ENCODE measurements around the gene RBBP8.
"Not testable (repeated sequence)": the region's sequence is repeated elsewhere in the genome, so short reads cannot be mapped to it uniquely, and the experiment has no call there.

Gene RBBP8

GRCh38 chr18:22939649-22940048 lies 6.5 kb downstream of the RBBP8 start:
- no peak overlapping the region for H3K27ac ChIP-seq
- DNase-seq (ENCODE audit: low spot score), result no peak
- H3K4me3 ChIP-seq, result no peak overlapping the region
- TF ChIP-seq CTCF (IDR thresholded peaks at IDR 0.05), result no peak

- Histone ChIP-seq H3K4me3 (no peak overlapping the region), H3K27ac (no peak overlapping the region)
- no peak for TF ChIP-seq CTCF (IDR thresholded peaks at IDR 0.05)
- DNase-seq (ENCODE audit: low spot score), result no peak
These were observed 10.7 kb downstream of the RBBP8 start for GRCh38 chr18:22943847-22944246.

GRCh38 chr18:22946217-22946616 lies 13.1 kb downstream of the RBBP8 start:
- TF ChIP-seq CTCF (IDR thresholded peaks at IDR 0.05), result no peak
- H3K4me3 ChIP-seq, result no peak overlapping the region
- DNase-seq (ENCODE audit: low spot score), result no peak
- no peak overlapping the region for H3K27ac ChIP-seq

GRCh38 chr18:22946846-22947245 lies 13.7 kb downstream of the RBBP8 start:
- H3K27ac ChIP-seq, result no peak overlapping the region
- DNase-seq (ENCODE audit: low spot score), result no peak
- H3K4me3 ChIP-seq, result no peak overlapping the region
- no peak for TF ChIP-seq CTCF (IDR thresholded peaks at IDR 0.05)

- TF ChIP-seq CTCF (IDR thresholded peaks at IDR 0.05), result no peak
- Histone ChIP-seq H3K4me3 (no peak overlapping the region), H3K27ac (no peak overlapping the region)
- no peak for DNase-seq (ENCODE audit: low spot score)
These were observed 18.7 kb downstream of the RBBP8 start for GRCh38 chr18:22951823-22952222.

- Histone ChIP-seq H3K4me3 (no peak overlapping the region), H3K27ac (no peak overlapping the region)
- no peak for DNase-seq (ENCODE audit: low spot score)
- no peak for TF ChIP-seq CTCF (IDR thresholded peaks at IDR 0.05)
These were observed 19.4 kb downstream of the RBBP8 start for GRCh38 chr18:22952525-22952924.

- H3K4me3 ChIP-seq; H3K27ac ChIP-seq; DNase-seq (ENCODE audit: low spot score): not testable (repeated sequence)
These were observed 20.9 kb downstream of the RBBP8 start for GRCh38 chr18:22953982-22954381.

- H3K27ac ChIP-seq, result no peak overlapping the region
- no peak for DNase-seq (ENCODE audit: low spot score)
- H3K4me3 ChIP-seq, result no peak overlapping the region
- no peak for TF ChIP-seq CTCF (IDR thresholded peaks at IDR 0.05)
These were observed 23.1 kb downstream of the RBBP8 start for GRCh38 chr18:22956226-22956625.
